ENCODE measurements around the gene EED. TPM values are rescaled to one million over a fixed set of nuclear protein-coding genes. Genes with fewer than 3 reads are reported as not detected.

The EED gene
- total and polyA plus RNA-seq, 2 experiments from 2014 or later = 15.5 to 23.7 TPM

- 84% methylated on average over 1 of the region's 1 CpG for WGBS (ENCODE audit: low lambda C conversion rate, missing lambda C conversion rate)
- DNase-seq (ENCODE audit: low spot score) = no peak
- Histone ChIP-seq H3K4me3 (no peak overlapping the region), H3K9me2 (replicated peaks; ENCODE audit: insufficient read depth) (no peaks in the 10 kb centered on the region), H3K4me2 (no peak overlapping the region), H3K27me3 (no peaks in the 10 kb centered on the region), H3K27ac (no peak overlapping the region), H3K9me3 (ENCODE audit: low read depth) (no peaks in the 10 kb centered on the region), H3K79me2 (no peaks in the 10 kb centered on the region), H3K4me1 (ENCODE audit: insufficient read depth) (no peaks in the 10 kb centered on the region), H3K36me3 (replicated peaks; ENCODE audit: insufficient read depth, low read depth) (no peaks in the 10 kb centered on the region), H2AFZ (no peak overlapping the region), H4K20me1 (ENCODE audit: insufficient read depth, poor library complexity, severe bottlenecking) (no peaks in the 10 kb centered on the region)
- TF ChIP-seq EZH2phosphoT487 (IDR thresholded peaks at IDR 0.05; ENCODE audit: low read depth, severe bottlenecking, unreplicated experiment) = no peak
- no peak for TF ChIP-seq EZH2 (IDR thresholded peaks at IDR 0.05; ENCODE audit: borderline replicate concordance)
- TF ChIP-seq, protein P1, sequence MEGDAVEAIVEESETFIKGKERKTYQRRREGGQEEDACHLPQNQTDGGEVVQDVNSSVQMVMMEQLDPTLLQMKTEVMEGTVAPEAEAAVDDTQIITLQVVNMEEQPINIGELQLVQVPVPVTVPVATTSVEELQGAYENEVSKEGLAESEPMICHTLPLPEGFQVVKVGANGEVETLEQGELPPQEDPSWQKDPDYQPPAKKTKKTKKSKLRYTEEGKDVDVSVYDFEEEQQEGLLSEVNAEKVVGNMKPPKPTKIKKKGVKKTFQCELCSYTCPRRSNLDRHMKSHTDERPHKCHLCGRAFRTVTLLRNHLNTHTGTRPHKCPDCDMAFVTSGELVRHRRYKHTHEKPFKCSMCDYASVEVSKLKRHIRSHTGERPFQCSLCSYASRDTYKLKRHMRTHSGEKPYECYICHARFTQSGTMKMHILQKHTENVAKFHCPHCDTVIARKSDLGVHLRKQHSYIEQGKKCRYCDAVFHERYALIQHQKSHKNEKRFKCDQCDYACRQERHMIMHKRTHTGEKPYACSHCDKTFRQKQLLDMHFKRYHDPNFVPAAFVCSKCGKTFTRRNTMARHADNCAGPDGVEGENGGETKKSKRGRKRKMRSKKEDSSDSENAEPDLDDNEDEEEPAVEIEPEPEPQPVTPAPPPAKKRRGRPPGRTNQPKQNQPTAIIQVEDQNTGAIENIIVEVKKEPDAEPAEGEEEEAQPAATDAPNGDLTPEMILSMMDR (IDR thresholded peaks at IDR 0.05; ENCODE audit: poor library complexity) = no peak
Measured at GRCh38 chr11:86230179-86230804, 14.3 kb upstream of the EED start.

- no peaks in the 10 kb centered on the region for H3K9me3 ChIP-seq (ENCODE audit: low read depth)
- H2AFZ ChIP-seq = no peak overlapping the region
- H3K36me3 ChIP-seq (replicated peaks; ENCODE audit: insufficient read depth, low read depth) = no peaks in the 10 kb centered on the region
- no peak overlapping the region for H3K27ac ChIP-seq
- DNase-seq (ENCODE audit: low spot score) = no peak
- H3K4me3 ChIP-seq = no peak overlapping the region
- H3K4me2 ChIP-seq = no peak overlapping the region
- no peak for TF ChIP-seq EZH2phosphoT487 (IDR thresholded peaks at IDR 0.05; ENCODE audit: low read depth, severe bottlenecking, unreplicated experiment)
- TF ChIP-seq, protein P1 (IDR thresholded peaks at IDR 0.05; ENCODE audit: poor library complexity) = no peak
- no peak for TF ChIP-seq EZH2 (IDR thresholded peaks at IDR 0.05; ENCODE audit: borderline replicate concordance)
- H3K9me2 ChIP-seq (replicated peaks; ENCODE audit: insufficient read depth) = no peaks in the 10 kb centered on the region
- H4K20me1 ChIP-seq (ENCODE audit: insufficient read depth, poor library complexity, severe bottlenecking) = no peaks in the 10 kb centered on the region
- no peaks in the 10 kb centered on the region for H3K79me2 ChIP-seq
- no peaks in the 10 kb centered on the region for H3K4me1 ChIP-seq (ENCODE audit: insufficient read depth)
- no peaks in the 10 kb centered on the region for H3K27me3 ChIP-seq
Measured at GRCh38 chr11:86230921-86231434, 13.6 kb upstream of the EED start.

GRCh38 chr11:86232556-86232955 lies 12.0 kb upstream of the EED start:
- no peak for TF ChIP-seq EZH2 (IDR thresholded peaks at IDR 0.05; ENCODE audit: borderline replicate concordance)
- TF ChIP-seq, protein P1 (IDR thresholded peaks at IDR 0.05; ENCODE audit: poor library complexity) = no peak
- no peak for TF ChIP-seq EZH2phosphoT487 (IDR thresholded peaks at IDR 0.05; ENCODE audit: low read depth, severe bottlenecking, unreplicated experiment)
- DNase-seq (ENCODE audit: low spot score) = no peak

More at GRCh38 chr11:86232556-86232955, 12.0 kb upstream of the EED start:
- H3K4me2 ChIP-seq = no peak overlapping the region
- no peak overlapping the region for H3K27ac ChIP-seq
- H3K36me3 ChIP-seq (replicated peaks; ENCODE audit: insufficient read depth, low read depth) = no peaks in the 10 kb centered on the region
- H3K9me3 ChIP-seq (ENCODE audit: low read depth) = no peaks in the 10 kb centered on the region
- H3K79me2 ChIP-seq = no peaks in the 10 kb centered on the region
- no peaks in the 10 kb centered on the region for H3K4me1 ChIP-seq (ENCODE audit: insufficient read depth)
- no peak overlapping the region for H3K4me3 ChIP-seq
- H3K9me2 ChIP-seq (replicated peaks; ENCODE audit: insufficient read depth) = no peaks in the 10 kb centered on the region
- H4K20me1 ChIP-seq (ENCODE audit: insufficient read depth, poor library complexity, severe bottlenecking) = no peaks in the 10 kb centered on the region
- H3K27me3 ChIP-seq = no peaks in the 10 kb centered on the region
- no peak overlapping the region for H2AFZ ChIP-seq

All from hepatocyte (in vitro differentiated cells).